K562 (cell line): ENCODE results near the gene PIGB. TPM values are rescaled to one million over a fixed set of nuclear protein-coding genes. Genes with fewer than 3 reads are reported as not detected.

Source experiments
- ADNP ChIP-seq: fragments of 200-800 bp; sonication (Bioruptor generic); IDR thresholded peaks from 2 replicates; pipeline ENCODE4 v1.6.1; 2016; ENCODE audit warnings: missing genetic modification characterization, missing compliant biosample characterization
- DMBX1 ChIP-seq: fragments of 250-450 bp; sonication (Bioruptor Pico); IDR thresholded peaks from 2 replicates; pipeline ENCODE4 v1.8.0; 2022; ENCODE audit warnings: inconsistent platforms, mild to moderate bottlenecking, moderate library complexity, borderline replicate concordance
- ELF2 ChIP-seq: fragments of 250-450 bp; sonication (Bioruptor Pico); IDR thresholded peaks from 2 replicates; pipeline ENCODE4 v1.5.0; 2021; ENCODE audit warnings: mild to moderate bottlenecking
- ELF4 ChIP-seq: fragments of 450-650 bp; formaldehyde crosslinking; IDR thresholded peaks from 2 replicates; pipeline ENCODE4 v1.4.0; 2022; ENCODE audit warnings: missing genetic modification characterization
- HDAC3 ChIP-seq: fragments of 450-650 bp; IDR thresholded peaks from 2 replicates; pipeline ENCODE4 v1.6.1; 2018; ENCODE audit warnings: borderline replicate concordance, mild to moderate bottlenecking, moderate library complexity; ENCODE audit not compliant: partially characterized antibody
- NFE2 ChIP-seq: IDR thresholded peaks from 2 replicates; pipeline ENCODE4 v1.6.1; 2014; ENCODE audit warnings: antibody characterized with exemption, low read depth
- NFIC ChIP-seq: fragments of 450-650 bp; IDR thresholded peaks from 2 replicates; pipeline ENCODE4 v1.6.1; 2017; ENCODE audit warnings: mild to moderate bottlenecking, inconsistent platforms
- NONO ChIP-seq, 2 experiments: fragments of 200-400 bp in 1 of 2; fragments of 450-650 bp in 1 of 2; formaldehyde crosslinking in 1 of 2; IDR thresholded peaks; 2 replicates each; pipeline ENCODE4 v1.6.1; 2017; ENCODE audit warnings: low read depth in 2 of 2, mild to moderate bottlenecking in 2 of 2, moderate library complexity in 2 of 2, low read length in 1 of 2
- PCBP2 ChIP-seq: fragments of 200-400 bp; formaldehyde crosslinking; IDR thresholded peaks from 2 replicates; pipeline ENCODE4 v1.6.1; 2018; ENCODE audit warnings: low read length, low read depth, mild to moderate bottlenecking, moderate library complexity; ENCODE audit not compliant: poor library complexity, severe bottlenecking
- PYGO2 ChIP-seq: fragments of 450-650 bp; IDR thresholded peaks from 2 replicates; pipeline ENCODE4 v1.6.1; 2016; ENCODE audit warnings: mild to moderate bottlenecking, missing genetic modification characterization, moderate library complexity, missing compliant biosample characterization
- SREBF2 ChIP-seq: sonication (generic); formaldehyde crosslinking; IDR thresholded peaks from 2 replicates; pipeline ENCODE4 v1.4.0; 2020; ENCODE audit warnings: mild to moderate bottlenecking, missing genetic modification reagents
- TCFL5 ChIP-seq: fragments of 250-450 bp; sonication (Bioruptor Pico); conservative IDR thresholded peaks from 2 replicates; pipeline ENCODE4 v1.6.1; 2021; ENCODE audit warnings: mild to moderate bottlenecking, moderate library complexity, matching md5 sums
- TEAD2 ChIP-seq: fragments of 450-650 bp; IDR thresholded peaks from 2 replicates; pipeline ENCODE4 v1.6.1; 2016; ENCODE audit warnings: missing genetic modification characterization, control low read depth, missing compliant biosample characterization
- ZBTB1 ChIP-seq: sonication (generic); formaldehyde crosslinking; IDR thresholded peaks from 2 replicates; pipeline ENCODE4 v1.8.1; 2023; ENCODE audit warnings: missing genetic modification reagents, low read depth, mild to moderate bottlenecking, borderline replicate concordance
- ZNF121 ChIP-seq: sonication (generic); formaldehyde crosslinking; conservative IDR thresholded peaks from 2 replicates; pipeline ENCODE4 v1.8.0; 2022; ENCODE audit warnings: missing genetic modification reagents
- ZNF253 ChIP-seq: fragments of 250-450 bp; sonication (Bioruptor Pico); conservative IDR thresholded peaks from 2 replicates; pipeline ENCODE4 v1.6.1; 2021; ENCODE audit warnings: mild to moderate bottlenecking
- ZNF354B ChIP-seq: fragments of 250-450 bp; sonication (Bioruptor Pico); IDR thresholded peaks from 2 replicates; pipeline ENCODE4 v1.4.0; 2020
- ZNF444 ChIP-seq: fragments of 250-450 bp; sonication (Bioruptor Pico); IDR thresholded peaks from 2 replicates; pipeline ENCODE4 v1.4.0; 2020; ENCODE audit warnings: mild to moderate bottlenecking, moderate library complexity
- ZNF699 ChIP-seq: fragments of 250-450 bp; sonication (Bioruptor Pico); IDR thresholded peaks from 2 replicates; pipeline ENCODE4 v1.8.0; 2021; ENCODE audit warnings: mild to moderate bottlenecking, moderate library complexity; ENCODE audit not compliant: insufficient replicate concordance
- polyA plus RNA-seq, 8 experiments: library from polyadenylated mRNA; depleted of rRNA in 4 of 8; stranded (reverse) in 5 of 8; unstranded in 3 of 8; fragments of >200 nt; fragmentation: Nextera tagmentation in 2 of 8; fragmentation: Illumina TruSeq in 1 of 8; extraction: Ambion mirVana in 2 of 8; extraction: Trizol in 1 of 8; gene quantifications; 2 replicates each; pipeline versions ENCODE4 v1.2.1 to v1.2.3, GENCODE V29; 2011 to 2014; ENCODE audit warnings: inconsistent platforms in 1 of 8, missing spikeins in 1 of 8
- total RNA-seq, 7 experiments: library from RNA; depleted of rRNA in 6 of 7; stranded (reverse); fragments of >200 nt in 6 of 7; fragmentation: Illumina TruSeq in 2 of 7; extraction: Trizol in 2 of 7; gene quantifications; 2 replicates each; pipeline versions ENCODE4 v1.2.1 to v1.2.3, GENCODE V29; 2011 to 2021; ENCODE audit warnings: low replicate concordance in 1 of 7
- TF ChIP-seq, protein P1 (sequence below): fragments of 250-450 bp; sonication (Bioruptor Pico); IDR thresholded peaks from 2 replicates; pipeline ENCODE4 v1.8.0; 2021; ENCODE audit warnings: moderate library complexity, mild to moderate bottlenecking, inconsistent platforms
- TF ChIP-seq, protein P2 (sequence below): fragments of 250-450 bp; sonication (Bioruptor Pico); IDR thresholded peaks from 2 replicates; pipeline ENCODE4 v1.5.1; 2021; ENCODE audit warnings: mild to moderate bottlenecking
- TF ChIP-seq, protein P3 (sequence below), 2 experiments: fragments of 200-800 bp in 1 of 2; sonication (Bioruptor generic) in 1 of 2; sonication (generic) in 1 of 2; formaldehyde crosslinking in 1 of 2; IDR thresholded peaks in 1 of 2; conservative IDR thresholded peaks in 1 of 2; 2 replicates each; pipeline versions ENCODE4 v1.5.0 to v1.6.1; 2016 to 2020; ENCODE audit warnings: missing compliant biosample characterization in 1 of 2, missing genetic modification characterization in 1 of 2, missing genetic modification reagents in 1 of 2
- TF ChIP-seq, protein P4 (sequence below): fragments of 250-450 bp; sonication (Bioruptor Pico); IDR thresholded peaks from 2 replicates; pipeline ENCODE4 v1.8.0; 2022; ENCODE audit warnings: moderate library complexity, mild to moderate bottlenecking, inconsistent platforms

Gene PIGB
- total and polyA plus RNA-seq, 9 of the 15 experiments (the other 6 are each of a cell fraction or from before 2014, with no cell fraction given) = 9.9 to 32.3 (median 18.2) TPM

DNA sequence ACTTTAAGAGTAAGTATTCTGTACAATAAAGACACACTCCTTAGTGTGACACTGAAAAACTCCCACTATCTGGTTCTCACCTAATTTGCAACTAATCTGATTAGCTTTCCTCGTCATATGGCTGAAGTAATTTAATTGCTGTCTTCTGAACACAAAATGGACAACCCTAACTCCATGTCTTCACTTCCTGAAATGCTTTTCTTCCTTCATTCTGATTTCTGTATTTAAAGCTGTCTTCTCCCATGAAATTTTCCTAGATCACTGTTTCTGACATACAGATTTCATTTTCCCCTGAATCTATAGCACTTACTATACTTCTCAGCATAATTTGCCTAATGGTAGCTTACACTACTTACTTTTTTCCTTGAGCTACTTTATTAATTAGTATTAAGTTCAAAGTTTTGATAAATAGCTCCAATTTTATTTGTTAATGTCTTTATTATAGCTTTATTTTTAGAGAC, 82.8 kb downstream of the PIGB start (continued):
- TF ChIP-seq ZNF699 (CRISPR knock-in tag) (no peak), PYGO2 (tag) (peak; percentile 56; the same call in 1 of the 2 replicates), ZNF444 (CRISPR knock-in tag) (no peak), TCFL5 (CRISPR knock-in tag) (peak; percentile 87; the same call in 1 of the 2 replicates), PCBP2 (no peak), ELF4 (CRISPR knock-in tag) (no peak), ELF2 (peak; percentile 72), NFIC (no peak), SREBF2 (no peak), HDAC3 (no peak), ADNP (tag) (no peak), ZNF354B (CRISPR knock-in tag) (peak; percentile 59; the same call in 1 of the 2 replicates), TEAD2 (tag) (no peak), ZBTB1 (no peak), NONO (IDR thresholded peaks at IDR 0.05; ENCODE audit: low read depth in 2 of 2, low read length in 1 of 2) (no peak), ZNF253 (CRISPR knock-in tag) (no peak), NFE2 (no peak), DMBX1 (CRISPR knock-in tag) (peak; percentile 88; the same call in 1 of the 2 replicates), ZNF121 (CRISPR knock-in tag) (no peak)
- TF ChIP-seq, protein P1, sequence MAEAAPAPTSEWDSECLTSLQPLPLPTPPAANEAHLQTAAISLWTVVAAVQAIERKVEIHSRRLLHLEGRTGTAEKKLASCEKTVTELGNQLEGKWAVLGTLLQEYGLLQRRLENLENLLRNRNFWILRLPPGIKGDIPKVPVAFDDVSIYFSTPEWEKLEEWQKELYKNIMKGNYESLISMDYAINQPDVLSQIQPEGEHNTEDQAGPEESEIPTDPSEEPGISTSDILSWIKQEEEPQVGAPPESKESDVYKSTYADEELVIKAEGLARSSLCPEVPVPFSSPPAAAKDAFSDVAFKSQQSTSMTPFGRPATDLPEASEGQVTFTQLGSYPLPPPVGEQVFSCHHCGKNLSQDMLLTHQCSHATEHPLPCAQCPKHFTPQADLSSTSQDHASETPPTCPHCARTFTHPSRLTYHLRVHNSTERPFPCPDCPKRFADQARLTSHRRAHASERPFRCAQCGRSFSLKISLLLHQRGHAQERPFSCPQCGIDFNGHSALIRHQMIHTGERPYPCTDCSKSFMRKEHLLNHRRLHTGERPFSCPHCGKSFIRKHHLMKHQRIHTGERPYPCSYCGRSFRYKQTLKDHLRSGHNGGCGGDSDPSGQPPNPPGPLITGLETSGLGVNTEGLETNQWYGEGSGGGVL (CRISPR knock-in tag) = peak; percentile 50; the same call in 1 of the 2 replicates
- TF ChIP-seq, protein P2, sequence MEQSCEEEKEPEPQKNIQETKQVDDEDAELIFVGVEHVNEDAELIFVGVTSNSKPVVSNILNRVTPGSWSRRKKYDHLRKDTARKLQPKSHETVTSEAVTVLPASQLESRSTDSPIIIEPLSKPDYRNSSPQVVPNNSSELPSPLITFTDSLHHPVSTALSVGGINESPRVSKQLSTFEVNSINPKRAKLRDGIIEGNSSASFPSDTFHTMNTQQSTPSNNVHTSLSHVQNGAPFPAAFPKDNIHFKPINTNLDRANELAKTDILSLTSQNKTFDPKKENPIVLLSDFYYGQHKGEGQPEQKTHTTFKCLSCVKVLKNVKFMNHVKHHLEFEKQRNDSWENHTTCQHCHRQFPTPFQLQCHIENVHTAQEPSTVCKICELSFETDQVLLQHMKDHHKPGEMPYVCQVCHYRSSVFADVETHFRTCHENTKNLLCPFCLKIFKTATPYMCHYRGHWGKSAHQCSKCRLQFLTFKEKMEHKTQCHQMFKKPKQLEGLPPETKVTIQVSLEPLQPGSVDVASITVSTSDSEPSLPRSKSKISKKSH (CRISPR knock-in tag) = 0 out of 2 replicates have a peak, but pooled peaks have one; percentile 63
- TF ChIP-seq, protein P3, sequence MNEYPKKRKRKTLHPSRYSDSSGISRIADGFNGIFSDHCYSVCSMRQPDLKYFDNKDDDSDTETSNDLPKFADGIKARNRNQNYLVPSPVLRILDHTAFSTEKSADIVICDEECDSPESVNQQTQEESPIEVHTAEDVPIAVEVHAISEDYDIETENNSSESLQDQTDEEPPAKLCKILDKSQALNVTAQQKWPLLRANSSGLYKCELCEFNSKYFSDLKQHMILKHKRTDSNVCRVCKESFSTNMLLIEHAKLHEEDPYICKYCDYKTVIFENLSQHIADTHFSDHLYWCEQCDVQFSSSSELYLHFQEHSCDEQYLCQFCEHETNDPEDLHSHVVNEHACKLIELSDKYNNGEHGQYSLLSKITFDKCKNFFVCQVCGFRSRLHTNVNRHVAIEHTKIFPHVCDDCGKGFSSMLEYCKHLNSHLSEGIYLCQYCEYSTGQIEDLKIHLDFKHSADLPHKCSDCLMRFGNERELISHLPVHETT (CRISPR knock-in tag; conservative IDR thresholded peaks at IDR 0.05 in 1 of 2, IDR thresholded peaks at IDR 0.05 in 1 of 2) = peak in 1 of 2 experiments; percentile 77; a peak in 1 of 4 replicates
- TF ChIP-seq, protein P4, sequence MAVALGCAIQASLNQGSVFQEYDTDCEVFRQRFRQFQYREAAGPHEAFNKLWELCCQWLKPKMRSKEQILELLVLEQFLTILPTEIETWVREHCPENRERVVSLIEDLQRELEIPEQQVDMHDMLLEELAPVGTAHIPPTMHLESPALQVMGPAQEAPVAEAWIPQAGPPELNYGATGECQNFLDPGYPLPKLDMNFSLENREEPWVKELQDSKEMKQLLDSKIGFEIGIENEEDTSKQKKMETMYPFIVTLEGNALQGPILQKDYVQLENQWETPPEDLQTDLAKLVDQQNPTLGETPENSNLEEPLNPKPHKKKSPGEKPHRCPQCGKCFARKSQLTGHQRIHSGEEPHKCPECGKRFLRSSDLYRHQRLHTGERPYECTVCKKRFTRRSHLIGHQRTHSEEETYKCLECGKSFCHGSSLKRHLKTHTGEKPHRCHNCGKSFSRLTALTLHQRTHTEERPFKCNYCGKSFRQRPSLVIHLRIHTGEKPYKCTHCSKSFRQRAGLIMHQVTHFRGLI (CRISPR knock-in tag) = peak; percentile 94
